Body of pancreas (tissue), 4 donors: ENCODE measurements around the gene ZNF536. TPM values are rescaled to one million over a fixed set of nuclear protein-coding genes. Genes with fewer than 3 reads are reported as not detected.

Experiments used
- ATAC-seq: fragments of 150-250 bp; one replicate; pipeline ENCODE4 v1.9.1; 2016
- DNase-seq, 4 donors: peaks; one replicate each; pipeline ENCODE4 v3.0.0-alpha.2; 2019
- H3K27ac ChIP-seq, 4 donors: fragments of 200-600 bp; sonication (generic); 1 replicate in 3 of 4; 2 replicates in 1 of 4; pipeline versions ENCODE4 v1.5.1 to v1.6.1; 2016 to 2019; ENCODE audit warnings: mild to moderate bottlenecking in 1 of 4, mixed read lengths in 1 of 4, moderate library complexity in 1 of 4
- H3K27me3 ChIP-seq, 2 donors: fragments of 200-600 bp; sonication (generic); one replicate each; pipeline ENCODE4 v1.6.0; 2016; ENCODE audit warnings: mild to moderate bottlenecking in 1 of 2
- H3K36me3 ChIP-seq, 2 donors: fragments of 200-600 bp; sonication (generic); replicated peaks in 1 of 2; 2 replicates each; pipeline ENCODE4 v1.5.1; 2016; ENCODE audit warnings: low read depth in 2 of 2; ENCODE audit not compliant: insufficient read depth in 1 of 2
- H3K4me1 ChIP-seq: fragments of 200-600 bp; sonication (generic); one replicate; pipeline ENCODE4 v1.6.0; 2016
- H3K4me3 ChIP-seq, 2 donors: fragments of 200-600 bp; sonication (generic); 1 replicate in 1 of 2; 2 replicates in 1 of 2; pipeline ENCODE4 v1.5.1; 2016 to 2019
- H3K9me3 ChIP-seq, 3 donors: fragments of 200-600 bp; sonication (generic); 1 replicate in 2 of 3; 2 replicates in 1 of 3; pipeline ENCODE4 v1.5.1; 2016
- POLR2A ChIP-seq, 3 donors: fragments of 450-650 bp; IDR thresholded peaks; one replicate each; pipeline ENCODE4 v1.6.1; 2016; ENCODE audit warnings: antibody characterized with exemption in 3 of 3, mild to moderate bottlenecking in 2 of 3
- WGBS, 2 donors: methylation state at CpG; one replicate each; pipeline ENCODE4 v1.1.5; 2017; 5-methylcytosine and 5-hydroxymethylcytosine counted together
- intact Hi-C: fragments of 100-400 bp; cut with DNase I; formaldehyde crosslinking; loops from one replicate; pipeline ENCODE4 v1.15.1; 2023
- total RNA-seq, 2 donors: library from RNA; depleted of rRNA; stranded (reverse); fragments of >200 nt; gene quantifications; one replicate each; pipeline ENCODE4 v1.1.0, GENCODE V29; 2016
- TF ChIP-seq, protein P1 (sequence below), 7 experiments: fragments of 450-650 bp in 4 of 7; fragments of 200-600 bp in 3 of 7; sonication (generic) in 3 of 7; IDR thresholded peaks; one replicate each; pipeline ENCODE4 v1.5.1; 2016 to 2019; ENCODE audit warnings: antibody characterized with exemption in 7 of 7

ZNF536 gene
- total RNA-seq, 2 donors from 2014 or later: not detected

DNA sequence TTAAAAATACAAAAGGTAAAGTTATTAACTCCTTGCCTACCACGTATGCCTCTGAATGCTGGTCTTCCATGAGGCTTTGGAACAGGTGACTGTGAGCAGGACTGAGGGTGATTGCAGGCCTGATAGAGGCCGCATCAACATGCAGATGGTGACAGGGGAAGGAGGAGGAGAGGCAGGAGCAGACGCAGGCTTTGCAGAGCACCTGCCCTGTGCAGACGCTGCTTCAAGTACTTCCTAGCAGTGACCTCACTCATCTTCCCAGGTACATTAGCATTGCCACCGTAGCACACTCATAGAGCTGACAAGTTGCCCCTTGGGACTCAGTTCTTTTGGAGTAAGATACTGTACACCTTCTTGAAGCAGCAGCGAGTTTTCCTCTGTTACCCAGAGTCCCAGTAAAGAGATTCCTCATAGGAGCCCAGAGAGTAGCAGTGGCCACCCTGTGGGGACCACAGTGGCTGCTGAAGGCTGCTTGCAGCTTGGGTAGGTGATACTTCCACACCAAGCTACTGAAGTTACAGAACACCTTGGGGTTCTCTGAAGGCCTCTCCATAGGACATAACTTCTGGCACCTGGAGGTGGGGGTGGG, 56.0 kb downstream of the ZNF536 start:
- DNase-seq (no peak), ATAC-seq (no peak)
- 54 to 67% methylated on average over 3 to 6 of the region's 6 CpGs for whole genome bisulfite sequencing, 2 donors
- H3K27me3 ChIP-seq: no peaks in the 10 kb centered on the region
- H3K4me1 ChIP-seq: no peaks in the 10 kb centered on the region
- TF ChIP-seq, protein P1, sequence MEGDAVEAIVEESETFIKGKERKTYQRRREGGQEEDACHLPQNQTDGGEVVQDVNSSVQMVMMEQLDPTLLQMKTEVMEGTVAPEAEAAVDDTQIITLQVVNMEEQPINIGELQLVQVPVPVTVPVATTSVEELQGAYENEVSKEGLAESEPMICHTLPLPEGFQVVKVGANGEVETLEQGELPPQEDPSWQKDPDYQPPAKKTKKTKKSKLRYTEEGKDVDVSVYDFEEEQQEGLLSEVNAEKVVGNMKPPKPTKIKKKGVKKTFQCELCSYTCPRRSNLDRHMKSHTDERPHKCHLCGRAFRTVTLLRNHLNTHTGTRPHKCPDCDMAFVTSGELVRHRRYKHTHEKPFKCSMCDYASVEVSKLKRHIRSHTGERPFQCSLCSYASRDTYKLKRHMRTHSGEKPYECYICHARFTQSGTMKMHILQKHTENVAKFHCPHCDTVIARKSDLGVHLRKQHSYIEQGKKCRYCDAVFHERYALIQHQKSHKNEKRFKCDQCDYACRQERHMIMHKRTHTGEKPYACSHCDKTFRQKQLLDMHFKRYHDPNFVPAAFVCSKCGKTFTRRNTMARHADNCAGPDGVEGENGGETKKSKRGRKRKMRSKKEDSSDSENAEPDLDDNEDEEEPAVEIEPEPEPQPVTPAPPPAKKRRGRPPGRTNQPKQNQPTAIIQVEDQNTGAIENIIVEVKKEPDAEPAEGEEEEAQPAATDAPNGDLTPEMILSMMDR (IDR thresholded peaks at IDR 0.05): no peak
- H3K9me3 ChIP-seq: no peaks in the 10 kb centered on the region
- H3K4me3 ChIP-seq: no peak overlapping the region
- intact Hi-C loops: no loop called here
- H3K27ac ChIP-seq: no peak overlapping the region
- H3K36me3 ChIP-seq: no peaks in the 10 kb centered on the region

DNA sequence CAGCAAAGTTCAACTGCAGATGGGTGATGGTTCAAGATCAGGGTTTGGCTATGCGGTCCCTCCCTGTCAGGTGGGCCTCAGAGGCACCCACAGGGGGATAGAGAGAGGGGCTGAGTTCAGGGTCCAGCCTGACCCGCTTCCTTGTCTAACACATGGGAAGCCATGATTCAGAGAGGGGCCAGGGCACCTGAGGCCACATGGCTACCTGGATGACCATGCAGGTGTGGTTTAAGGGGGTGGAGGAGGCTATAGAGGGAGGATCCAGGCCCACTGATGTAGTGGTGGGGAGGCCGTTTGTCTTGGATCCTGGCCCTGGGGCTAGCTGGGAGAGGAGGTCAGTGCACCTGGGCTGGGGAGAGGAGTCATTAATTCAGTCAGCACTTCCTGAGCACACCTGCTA, 56.7 kb downstream of the ZNF536 start:
- H3K4me3 ChIP-seq: no peak overlapping the region
- WGBS, 2 donors: 56 to 60% methylated on average over 1 to 3 of the region's 3 CpGs
- H3K9me3 ChIP-seq: no peaks in the 10 kb centered on the region
- TF ChIP-seq, protein P1 (IDR thresholded peaks at IDR 0.05): no peak
- TF ChIP-seq POLR2A (IDR thresholded peaks at IDR 0.05): no peak
- no peaks in the 10 kb centered on the region for H3K4me1 ChIP-seq
- DNase-seq (no peak), ATAC-seq (no peak)
- no peak overlapping the region for H3K27ac ChIP-seq
- intact Hi-C loops: no loop called here
- no peaks in the 10 kb centered on the region for H3K27me3 ChIP-seq
- H3K36me3 ChIP-seq: no peaks in the 10 kb centered on the region

DNA sequence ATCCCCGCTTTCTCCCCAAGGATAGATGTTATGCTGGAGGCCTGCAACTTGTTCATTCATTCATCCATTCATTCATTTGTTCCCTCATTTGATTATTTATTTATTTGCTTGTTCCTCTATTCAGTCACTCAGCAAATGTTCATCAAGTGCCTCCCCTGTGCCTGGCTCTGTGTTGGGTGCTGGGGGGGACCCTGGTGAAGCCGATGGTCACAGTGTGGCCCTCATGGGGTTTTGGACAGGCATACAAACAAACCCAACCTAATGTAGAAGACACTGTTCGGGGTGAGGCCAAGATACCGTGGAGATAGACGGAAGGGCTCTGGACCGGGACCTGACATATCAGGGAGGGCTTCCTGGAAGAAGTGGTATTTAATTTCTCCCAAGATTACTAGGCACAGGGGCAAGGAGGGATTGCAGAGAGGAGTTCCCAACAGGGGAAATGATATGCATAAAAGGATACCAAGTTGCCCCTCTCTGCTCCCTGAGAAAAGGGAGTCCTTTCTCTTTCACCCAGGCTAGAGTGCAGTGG, 58.1 kb downstream of the ZNF536 start:
- Histone ChIP-seq H3K27me3 (no peaks in the 10 kb centered on the region), H3K9me3 (no peaks in the 10 kb centered on the region), H3K27ac (no peak overlapping the region), H3K4me1 (no peaks in the 10 kb centered on the region), H3K4me3 (no peak overlapping the region), H3K36me3 (no peaks in the 10 kb centered on the region)
- DNase-seq (no peak), ATAC-seq (no peak)
- TF ChIP-seq, protein P1 (IDR thresholded peaks at IDR 0.05): no peak
- no peak for TF ChIP-seq POLR2A (IDR thresholded peaks at IDR 0.05)
- intact Hi-C loops: no loop called here
- WGBS, 2 donors: 80 to 89% methylated on average over 6 of the region's 6 CpGs

DNA sequence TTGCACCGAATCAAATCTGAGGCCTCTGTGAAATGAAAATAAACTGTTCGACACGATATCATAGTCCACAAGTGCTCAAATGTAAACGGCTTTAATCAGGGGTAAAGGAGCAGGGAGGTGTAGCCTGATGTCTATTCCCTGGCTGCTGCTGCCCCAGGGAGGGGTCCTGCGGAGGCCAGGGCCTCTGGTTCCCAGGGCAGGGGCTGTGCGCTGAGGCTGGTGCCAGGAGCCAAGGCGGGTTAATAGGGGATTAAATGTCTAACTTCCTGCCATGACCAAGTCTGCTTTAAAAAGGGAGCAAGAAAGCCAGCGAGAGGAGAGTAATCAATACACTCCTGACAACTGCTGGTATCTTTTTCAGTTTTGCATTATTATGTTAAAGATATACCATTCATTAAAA, 59.4 kb downstream of the ZNF536 start:
- Histone ChIP-seq H3K4me1 (no peaks in the 10 kb centered on the region), H3K36me3 (no peaks in the 10 kb centered on the region), H3K27me3 (no peaks in the 10 kb centered on the region), H3K4me3 (no peak overlapping the region), H3K27ac (no peak overlapping the region), H3K9me3 (no peaks in the 10 kb centered on the region)
- ATAC-seq (no peak), DNase-seq (no peak)
- TF ChIP-seq POLR2A (IDR thresholded peaks at IDR 0.05): no peak
- TF ChIP-seq, protein P1 (IDR thresholded peaks at IDR 0.05): no peak
- intact Hi-C loops: no loop called here
- 55 to 62% methylated on average over 8 of the region's 8 CpGs for WGBS, 2 donors
